GM19397 (cell line): ENCODE results near the gene OLFML2B.
A peak's percentile ranks its signal among the peaks of the same experiment; 100 is the strongest.

Experiments
- ATAC-seq: cut with Tn5 transposase; IDR thresholded peaks from one replicate; pipeline ENCODE4 v1.9.1; 2021; ENCODE audit warnings: mild to moderate bottlenecking, moderate library complexity; ENCODE audit not compliant: unreplicated experiment

OLFML2B gene

DNA sequence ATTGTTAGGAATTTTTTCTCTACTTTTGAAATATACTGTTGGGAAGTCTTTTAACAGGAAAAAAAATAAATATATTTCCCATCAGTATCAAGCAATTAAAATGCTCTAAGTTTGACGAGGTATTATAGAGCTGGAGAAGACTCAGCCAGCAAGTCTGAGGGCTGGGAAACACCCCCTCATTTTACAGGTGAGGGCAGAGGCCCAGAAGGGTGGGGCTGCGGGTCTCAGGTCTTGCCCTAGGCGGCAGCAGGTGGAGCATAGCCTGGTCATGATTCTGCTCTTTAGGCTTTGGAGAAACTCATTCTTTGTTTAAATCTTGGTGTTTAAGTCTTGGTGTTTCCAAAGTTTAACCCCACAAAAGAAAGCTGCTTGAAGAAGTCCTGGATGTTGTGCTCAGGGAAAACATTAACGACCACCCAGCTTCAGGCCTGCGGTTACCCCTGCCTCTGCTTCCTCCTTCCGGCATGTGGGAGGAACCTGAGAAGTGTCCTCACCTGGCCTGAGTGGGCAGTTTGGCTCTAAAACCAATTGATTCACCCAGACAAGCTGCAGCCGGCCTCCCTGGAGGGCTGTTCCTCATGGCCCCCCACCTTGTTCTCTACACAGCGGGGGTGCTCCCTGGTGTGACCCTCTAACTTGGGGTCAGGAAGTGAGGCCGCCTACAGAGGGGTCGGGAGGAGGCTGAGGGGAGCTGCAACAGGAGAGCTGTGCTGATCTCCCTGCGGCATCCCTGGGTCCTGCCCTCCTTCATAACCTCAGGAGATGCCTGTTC, 41.7 kb downstream of the OLFML2B start:
- ATAC-seq = no peak

DNA sequence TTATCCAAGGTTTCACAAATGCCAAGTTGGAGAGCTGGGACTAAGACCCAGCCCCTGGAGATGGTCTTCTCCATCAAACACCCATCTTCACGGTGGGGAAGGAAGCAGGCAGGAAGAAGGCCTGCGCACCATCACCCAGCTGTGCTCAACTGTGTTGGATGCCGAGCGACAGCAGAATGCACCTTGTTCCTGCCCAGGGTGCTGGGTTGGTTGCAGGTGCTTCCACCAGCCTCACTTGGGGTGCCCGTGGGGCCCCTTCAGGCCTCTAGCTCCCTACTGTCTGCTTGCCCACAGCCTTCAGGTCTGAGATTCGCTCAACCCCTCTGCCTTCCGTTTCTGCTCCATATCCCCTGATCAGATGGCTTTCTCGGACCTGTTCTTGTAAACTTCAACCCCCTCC, 42.5 kb downstream of the OLFML2B start:
- no peak for ATAC-seq

DNA sequence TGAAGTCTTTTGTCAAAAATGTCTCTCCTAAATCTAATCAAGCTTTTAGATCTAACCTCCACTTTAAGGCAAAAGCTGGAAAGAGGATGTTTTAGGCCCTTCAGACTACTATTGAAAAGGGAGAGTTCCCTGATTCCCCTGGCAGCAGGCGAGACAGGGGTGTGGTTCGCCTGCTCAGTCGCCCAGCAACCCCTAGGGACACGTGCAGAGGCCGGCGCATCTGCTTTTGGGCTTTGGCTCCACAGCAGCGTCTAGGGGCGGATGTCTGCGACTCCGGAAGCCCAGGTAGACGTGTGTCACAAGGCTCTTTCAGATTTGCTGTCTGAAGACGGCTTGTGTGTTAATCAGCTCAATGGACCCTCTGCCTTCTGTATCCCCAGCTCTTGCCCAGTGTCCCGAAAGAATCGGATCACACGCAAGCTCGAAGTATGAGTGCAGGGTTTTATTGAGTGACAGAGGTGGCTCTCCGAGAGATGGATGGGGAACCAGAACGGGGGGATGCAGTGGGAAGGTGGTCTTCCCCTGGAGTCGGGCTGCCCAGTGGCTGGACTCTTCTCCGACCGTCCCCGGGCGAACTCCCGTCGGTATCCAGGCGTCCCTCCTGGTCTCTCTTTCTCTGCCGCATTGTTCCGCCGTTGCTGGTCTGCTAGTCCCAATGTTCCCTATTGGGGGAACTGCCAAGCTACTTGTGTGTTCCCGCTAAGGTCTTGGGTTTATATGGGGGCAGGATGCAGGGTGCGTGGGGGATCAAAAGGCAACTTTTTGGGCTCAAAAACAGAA, 45.5 kb downstream of the OLFML2B start:
- no peak for ATAC-seq

DNA sequence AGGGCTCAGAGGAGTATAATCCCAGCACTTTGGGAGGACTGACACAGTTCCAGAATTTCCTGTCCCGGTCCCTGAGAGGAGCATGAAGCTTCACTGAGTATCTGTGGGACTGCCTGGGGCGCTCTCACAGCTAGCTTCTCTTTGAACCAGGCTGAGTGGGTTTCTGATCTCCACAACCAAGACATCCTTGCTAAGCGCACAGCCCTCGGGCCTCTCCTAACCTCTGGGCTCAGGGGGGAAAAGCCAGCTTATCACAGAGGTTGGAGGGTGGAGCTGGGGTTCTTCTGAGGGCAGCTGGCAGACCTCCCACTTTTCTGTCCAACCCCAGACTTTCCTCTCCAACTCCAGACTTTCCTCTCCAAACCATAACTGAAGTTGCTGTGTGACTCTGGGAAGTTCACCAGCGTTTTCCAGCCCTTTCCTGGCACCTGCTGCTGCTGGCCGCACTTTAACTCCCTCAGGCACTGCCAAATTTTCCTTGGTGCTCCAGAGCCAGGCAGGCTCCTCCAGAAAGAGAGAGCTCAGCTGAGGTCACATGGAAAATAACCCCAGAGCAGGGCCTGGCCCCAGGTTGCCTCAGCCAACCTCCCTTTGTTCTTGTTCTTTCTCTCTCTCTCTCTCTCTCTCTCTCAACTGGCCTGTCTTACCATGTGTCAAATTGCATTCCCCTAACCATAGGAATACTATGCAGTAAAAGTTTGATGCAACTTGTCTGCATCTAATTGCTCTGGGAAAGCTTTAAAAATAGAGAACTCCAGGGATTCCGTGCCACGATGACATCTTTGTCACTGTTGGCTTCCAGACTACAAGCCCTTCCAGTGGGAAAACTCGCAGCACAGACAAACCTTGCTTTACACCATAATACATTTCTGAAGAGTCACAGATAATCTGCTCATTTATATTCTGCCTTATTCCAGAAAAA, 49.5 kb downstream of the OLFML2B start:
- no peak for ATAC-seq

DNA sequence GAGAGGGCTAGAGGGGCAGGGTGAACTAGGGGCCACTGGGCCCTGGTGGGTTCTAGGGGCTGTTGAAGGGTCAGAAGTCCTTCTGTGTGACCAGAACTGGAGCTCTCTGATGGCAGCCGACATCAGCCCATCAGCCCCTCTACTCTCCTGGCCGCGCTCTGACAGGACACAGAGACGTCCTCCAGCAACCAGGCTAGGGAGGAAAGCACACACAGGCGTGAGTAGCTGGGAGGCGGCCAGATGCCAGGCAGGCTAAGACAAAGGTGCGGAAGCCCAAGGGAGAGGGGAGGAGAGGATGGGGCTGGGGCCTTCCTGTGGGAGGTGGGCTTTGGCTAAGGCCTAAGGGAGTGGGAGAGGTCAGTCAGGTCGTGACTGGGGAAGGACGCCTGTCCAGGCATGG, 50.8 kb downstream of the OLFML2B start:
- no peak for ATAC-seq

DNA sequence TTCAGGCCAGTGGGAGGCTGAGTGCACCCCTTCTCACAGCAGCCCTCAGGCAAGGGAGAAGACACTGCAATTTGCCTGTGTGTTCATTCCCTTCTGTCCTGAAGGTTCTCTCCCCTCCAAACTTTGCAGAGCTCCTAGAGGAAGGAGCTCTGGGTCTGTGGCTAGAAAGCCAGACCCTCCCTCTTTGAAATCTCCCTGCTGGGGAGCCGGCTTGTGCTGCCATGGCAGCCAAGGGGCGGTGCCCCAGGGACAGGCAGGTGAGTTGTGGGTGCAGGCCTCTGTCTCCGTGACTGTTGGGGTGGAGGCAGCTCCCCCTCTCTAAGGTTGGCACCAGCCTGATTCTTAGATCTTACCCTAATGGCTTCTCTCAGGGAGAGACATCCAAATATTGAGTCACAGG, 53.0 kb downstream of the OLFML2B start:
- no peak for ATAC-seq

DNA sequence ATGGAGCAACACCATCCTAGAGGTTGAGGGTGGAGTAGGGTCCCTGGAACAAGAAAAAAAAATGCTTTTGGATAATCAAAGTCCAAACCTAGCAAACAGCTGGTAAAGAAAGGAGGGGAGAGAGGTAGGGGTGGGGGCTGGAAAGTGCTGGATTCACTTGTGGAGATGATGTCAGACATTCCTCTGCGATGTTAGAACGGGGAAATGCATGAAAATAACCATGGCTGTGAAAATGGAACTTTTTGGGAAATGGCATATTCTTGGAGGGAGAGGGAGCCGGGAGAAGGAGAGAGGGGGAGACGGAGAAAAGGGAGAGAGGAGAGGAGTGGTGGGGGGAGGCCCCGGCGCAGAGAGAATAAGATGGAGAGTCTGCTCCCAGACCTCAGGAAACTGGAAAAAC, 53.6 kb downstream of the OLFML2B start:
- no peak for ATAC-seq

DNA sequence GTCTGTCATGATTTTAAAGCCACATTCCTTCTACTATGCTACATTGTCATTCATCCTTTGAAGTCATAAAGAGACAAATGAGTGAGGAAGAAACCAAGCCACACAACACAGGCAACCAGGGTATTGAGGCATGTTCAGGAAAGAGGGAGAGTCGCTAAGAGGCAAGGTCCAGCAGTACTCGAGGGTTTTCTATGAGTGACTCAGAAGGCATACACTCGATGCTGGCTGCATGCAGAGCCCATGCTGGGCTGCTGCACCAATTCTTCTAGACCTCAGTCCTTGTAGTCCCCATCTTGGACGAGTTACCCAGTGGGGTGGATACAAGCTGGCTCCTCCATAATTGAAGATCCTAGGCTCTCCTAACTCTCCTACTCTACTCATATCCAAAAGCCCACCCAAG, 57.6 kb downstream of the OLFML2B start:
- ATAC-seq = no peak

DNA sequence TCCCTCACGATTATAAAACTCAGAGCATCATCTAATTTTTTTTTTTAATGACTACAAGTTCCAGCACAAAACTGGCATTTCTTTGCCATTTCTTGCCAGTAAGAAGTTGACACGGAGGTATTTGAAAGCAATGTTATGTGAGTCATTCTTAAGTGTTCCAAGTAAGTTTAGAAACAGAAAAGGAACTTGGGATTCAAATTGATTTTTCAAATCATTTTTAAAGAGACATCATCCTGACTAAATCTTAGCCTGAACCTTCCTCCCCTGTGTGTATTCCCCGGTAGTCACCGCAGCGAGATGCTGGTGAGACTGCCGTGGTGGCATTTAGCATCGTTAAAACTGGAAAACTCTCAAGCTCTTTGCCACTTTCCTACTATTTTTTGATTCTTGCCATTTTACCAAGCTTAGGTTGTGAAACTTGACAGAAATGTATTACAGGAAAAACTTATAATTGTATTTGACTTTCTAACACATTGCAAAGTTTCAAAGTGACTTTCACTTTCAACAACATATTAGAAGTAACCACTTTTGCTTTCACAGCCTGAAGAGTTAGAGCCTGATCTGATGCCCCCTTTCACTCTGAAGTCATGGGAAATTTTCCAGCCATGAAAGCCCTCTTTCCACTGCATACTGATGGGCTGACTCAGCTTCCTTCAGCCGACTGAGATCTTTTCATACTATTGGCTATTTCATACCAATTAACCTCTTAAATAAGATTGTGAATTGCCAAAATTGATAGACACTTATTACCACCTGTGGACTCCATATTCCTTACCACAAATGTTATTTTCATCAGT, 61.4 kb downstream of the OLFML2B start:
- ATAC-seq = peak; percentile 80

DNA sequence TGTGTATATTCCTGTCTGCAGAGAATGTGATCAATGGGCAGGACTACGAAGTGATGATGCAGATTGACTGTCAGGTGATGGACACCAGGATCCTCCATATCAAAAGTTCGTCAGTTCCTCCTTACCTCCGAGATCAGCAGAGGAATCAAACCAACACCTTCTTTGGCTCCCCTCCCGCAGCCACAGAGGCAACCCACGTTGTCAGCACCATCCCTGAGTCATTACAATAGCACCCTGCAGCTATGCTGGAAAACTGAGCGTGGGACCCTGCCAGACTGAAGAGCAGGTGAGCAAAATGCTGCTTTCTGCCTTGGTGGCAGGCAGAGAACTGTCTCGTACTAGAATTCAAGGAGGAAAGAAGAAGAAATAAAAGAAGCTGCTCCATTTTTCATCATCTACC, 65.2 kb downstream of the OLFML2B start:
- no peak for ATAC-seq

DNA sequence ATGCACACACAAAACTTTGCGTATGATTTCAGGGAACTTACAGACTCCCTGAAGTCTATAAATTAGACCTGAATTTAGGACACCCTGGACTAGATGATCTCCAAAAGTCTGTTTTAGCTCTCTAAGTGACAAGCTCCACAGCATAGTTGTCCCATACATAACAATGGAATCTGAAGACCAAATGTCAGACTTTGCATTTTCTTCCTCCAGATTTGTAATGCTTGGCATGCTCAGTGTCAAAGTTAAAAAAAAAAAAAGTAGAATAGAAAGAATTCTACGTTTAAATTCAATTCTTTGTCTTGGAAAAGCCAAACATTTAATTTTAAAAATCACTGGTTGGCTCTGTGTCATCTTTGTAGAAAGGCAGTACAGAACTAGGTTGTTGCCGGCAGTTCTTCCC, 66.7 kb downstream of the OLFML2B start:
- no peak for ATAC-seq

DNA sequence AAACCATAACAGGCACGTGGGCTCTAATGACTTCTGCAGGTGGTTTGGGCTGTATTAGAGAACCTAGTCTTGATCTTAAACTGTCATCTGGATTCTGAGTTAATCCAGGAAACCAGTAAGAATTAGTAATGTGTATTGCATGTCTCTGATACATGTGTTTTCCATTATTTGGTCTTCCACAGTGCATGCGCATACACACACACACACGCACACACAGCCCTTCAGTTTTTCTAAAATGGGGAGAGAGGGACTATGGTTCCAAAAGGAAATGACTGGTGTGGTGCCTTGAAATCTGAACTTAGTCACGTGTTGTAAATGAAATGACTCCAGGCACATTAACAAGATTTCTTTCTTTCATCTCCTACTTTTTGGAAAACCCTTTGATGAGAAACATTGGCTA, 67.6 kb downstream of the OLFML2B start:
- no peak for ATAC-seq

DNA sequence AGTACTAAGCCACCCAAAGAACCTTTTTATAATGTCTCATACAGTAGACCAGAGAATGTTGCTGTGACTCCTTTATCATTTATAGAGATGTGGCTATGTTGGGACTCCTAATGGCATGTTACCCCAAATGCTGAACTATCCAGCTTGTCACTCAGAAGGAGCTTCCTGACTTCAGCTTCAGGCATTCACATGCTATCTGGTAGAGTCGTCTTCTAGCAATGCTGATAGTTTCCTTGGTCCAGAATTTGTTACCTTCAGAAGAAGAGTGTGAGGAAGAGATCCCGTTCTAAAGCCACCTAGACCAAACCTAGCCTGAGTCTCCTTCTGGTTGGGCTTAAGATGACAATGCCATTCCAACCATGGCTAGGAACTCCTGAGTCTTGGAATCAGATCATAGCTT, 68.1 kb downstream of the OLFML2B start:
- no peak for ATAC-seq

DNA sequence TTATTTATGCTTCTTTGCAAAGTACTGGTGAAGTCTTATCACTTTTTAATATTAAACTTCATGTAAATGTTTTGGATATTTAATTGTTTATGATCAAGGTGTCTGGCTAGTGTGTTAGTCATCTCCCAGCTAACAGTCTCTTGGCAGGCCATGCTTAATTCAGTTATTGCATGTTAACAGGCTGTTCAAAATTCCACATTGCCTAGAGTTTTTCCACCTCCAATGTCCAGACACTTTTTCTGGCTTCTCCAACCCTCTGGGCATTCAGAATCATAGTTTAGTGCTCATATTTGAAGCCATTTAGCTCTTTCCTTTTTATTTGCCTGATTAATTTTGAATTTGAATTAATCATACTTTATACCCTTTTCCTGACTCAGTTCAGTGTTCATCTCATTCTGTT, 69.2 kb downstream of the OLFML2B start:
- no peak for ATAC-seq

DNA sequence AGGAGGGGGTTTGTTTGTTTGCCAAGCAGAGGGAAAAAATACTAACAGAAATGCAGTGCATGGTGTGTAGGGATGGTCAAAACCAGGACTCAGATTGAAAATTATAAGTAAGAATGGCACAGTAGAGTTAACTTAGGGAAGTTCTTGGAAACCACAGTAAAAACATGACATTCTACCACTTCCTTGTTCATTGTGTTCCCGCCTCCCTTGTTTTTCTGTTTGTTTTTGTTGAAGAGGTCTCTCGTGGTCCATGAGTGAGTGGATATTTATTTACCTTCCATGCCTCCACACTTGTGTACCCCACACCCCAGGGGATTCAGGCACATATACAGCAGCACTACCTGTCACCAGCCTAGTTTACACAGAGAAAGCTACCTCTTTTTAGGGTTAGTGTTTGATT, 69.6 kb downstream of the OLFML2B start:
- no peak for ATAC-seq

DNA sequence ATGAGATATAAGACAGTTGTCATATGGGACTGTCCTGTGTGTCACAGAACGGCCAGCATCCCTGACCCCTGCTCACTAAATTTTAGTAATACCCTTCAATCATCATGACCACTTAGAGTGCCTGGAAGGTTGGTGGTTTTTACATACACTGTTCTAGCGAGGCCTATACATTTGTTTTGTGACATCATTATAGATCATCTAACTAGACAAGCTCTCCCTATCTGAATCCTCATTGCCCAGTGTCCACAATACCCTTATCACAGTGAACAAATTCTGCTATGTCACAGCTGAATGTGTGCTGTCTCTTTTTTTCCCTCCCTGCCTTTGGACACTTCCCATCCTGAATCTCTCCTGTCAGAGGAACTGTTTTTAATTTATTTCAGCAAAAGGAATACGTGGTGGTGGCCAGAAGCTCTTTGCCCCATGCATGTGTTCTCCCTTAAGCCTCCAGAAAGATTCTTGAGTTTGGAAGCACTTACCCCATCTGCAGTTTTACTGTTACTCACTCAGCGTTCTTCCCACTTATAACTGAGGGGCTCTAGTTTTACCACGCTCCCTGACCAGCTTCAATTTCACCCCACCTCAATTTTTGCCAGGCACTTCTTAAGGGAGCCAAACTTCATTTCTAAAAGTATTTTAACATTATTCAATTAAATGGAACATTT, 70.3 kb downstream of the OLFML2B start:
- no peak for ATAC-seq

DNA sequence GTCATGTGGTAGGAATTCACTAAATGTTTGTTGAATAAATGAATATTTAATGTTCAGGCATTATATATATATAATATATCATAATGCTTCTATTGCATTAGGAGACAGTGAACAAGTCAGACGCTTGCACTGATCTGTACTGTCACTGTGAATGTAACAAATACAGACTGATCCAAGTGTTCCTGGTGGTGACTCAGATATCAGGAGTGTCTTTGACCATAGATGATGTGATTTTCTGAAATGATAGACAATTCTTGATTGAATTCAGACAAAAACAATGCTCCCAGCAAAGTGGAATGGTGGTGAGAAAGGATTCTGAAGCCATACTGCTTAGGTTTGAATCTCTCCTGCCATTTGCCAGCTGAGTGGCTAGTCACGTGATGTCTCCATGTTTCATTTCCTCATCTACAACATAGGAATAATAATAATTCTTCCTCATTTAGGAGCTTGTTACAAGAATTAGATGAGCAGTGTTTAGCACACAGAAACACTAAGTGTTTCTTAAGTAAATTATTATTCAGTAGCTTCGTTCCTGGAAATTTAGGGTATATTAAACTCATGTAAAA, 71.0 kb downstream of the OLFML2B start:
- no peak for ATAC-seq

DNA sequence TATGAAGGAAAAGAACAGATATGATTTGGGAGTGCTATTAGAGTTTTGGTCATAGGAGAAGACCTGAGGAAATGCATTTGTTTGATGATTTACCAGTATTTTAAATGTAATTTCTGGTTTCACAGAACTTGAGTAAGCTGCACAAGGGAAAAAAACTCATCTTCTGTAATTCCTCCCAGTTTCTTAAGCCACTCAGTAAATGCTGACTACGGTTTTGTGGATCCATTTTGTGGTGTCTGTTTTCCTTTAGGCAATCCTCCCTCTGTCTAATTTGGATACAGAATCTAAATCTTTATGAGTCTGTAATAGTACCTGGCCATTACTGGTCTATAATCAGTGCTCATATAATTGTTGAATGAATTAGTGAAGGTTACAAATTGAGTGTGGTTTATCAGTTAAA, 72.0 kb downstream of the OLFML2B start:
- no peak for ATAC-seq

DNA sequence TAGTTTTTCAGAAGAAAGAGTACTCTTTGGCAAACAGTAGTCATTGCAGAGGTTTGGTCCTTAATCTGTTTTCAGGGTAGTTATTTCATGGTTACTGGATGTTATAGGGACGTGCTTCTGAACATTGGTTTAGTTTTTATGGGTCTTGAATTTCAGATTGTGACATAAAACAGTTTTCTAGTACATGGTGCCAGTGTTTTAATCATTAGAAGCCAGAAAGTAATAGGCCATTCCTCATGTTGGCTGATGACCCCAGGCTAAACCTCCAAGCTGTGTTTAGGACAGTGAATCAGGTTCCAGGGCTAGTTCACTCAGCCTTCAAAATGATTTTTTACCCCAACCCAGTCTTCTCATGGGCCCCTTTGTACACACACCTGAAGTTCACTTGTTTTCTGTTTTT, 73.3 kb downstream of the OLFML2B start:
- ATAC-seq = no peak

DNA sequence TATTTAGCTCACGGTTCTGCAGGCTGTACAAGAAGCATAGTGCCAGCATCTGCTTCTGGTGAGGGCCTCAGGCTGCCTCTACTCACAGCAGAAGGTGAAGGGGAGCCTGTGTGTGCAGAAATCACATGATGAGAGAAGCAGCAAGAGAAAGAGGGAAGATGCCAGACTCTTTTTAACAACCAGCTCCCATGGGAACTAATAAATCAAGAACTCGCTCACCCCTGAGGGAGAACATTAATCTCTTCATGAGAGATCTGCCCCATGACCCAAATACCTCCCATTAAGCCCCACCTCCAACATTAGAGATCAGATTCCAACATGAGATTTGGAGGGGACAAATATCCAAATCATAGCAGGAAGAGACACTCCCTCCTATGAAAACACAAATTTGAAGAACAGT, 74.1 kb downstream of the OLFML2B start:
- no peak for ATAC-seq
